HCT116 (cell line): ENCODE data around the gene TNS3. TPM values are rescaled to one million over a fixed set of nuclear protein-coding genes. Genes with fewer than 3 reads are reported as not detected.

Experiments used
- ATAC-seq: fragments of 200-7000 bp; cut with Tn5 transposase; 2 replicates; pipeline ENCODE4 v1.9.1; 2020; ENCODE audit warnings: mild to moderate bottlenecking, moderate library complexity
- BruUV-seq: library from RNA; stranded (reverse); fragments of 400-500 nt; replicated peaks from 2 replicates; lab custom pipeline; 2021; lab: Mats Ljungman, UMichigan
- CTCF ChIA-PET: fragments of 300-600 bp; sonication (Branson Sonifier 250); formaldehyde crosslinking; loops from one replicate; lab custom pipeline; 2021; ENCODE audit warnings: antibody characterized with exemption; lab: Charles Lee
- POLR2A ChIA-PET: fragments of 300-600, 350-600 bp; sonication (Branson Sonifier 250); formaldehyde crosslinking; loops from one replicate; lab custom pipeline; 2021; ENCODE audit warnings: antibody characterized with exemption; lab: Charles Lee
- RAD21 ChIA-PET, 2 experiments: fragments of 300-600 bp; sonication (Branson Sonifier 250); formaldehyde crosslinking; loops; one replicate each; lab custom pipeline; 2023; ENCODE audit warnings: low total read pairs in 2 of 2; ENCODE audit not compliant: uncharacterized antibody in 2 of 2, unreplicated experiment in 2 of 2, low non-redundant PET in 1 of 2; lab: Charles Lee
- DNase-seq: peaks from one replicate; pipeline ENCODE4 v3.0.0-alpha.2; 2010; ENCODE audit warnings: low read depth, low spot score
- H2AFZ ChIP-seq: fragments of 200-600 bp; shearing (Covaris generic), sonication (generic); 2 replicates; pipeline ENCODE4 v1.6.1; 2017; ENCODE audit warnings: low read depth, mixed run types, mixed read lengths, antibody characterized with exemption, low read length; ENCODE audit not compliant: poor library complexity, severe bottlenecking
- H3K27ac ChIP-seq: 2 replicates; pipeline ENCODE4 v1.5.1; 2012; ENCODE audit warnings: low read depth, low read length
- H3K27me3 ChIP-seq: fragments of 200-600 bp; sonication (generic); 2 replicates; pipeline ENCODE4 v1.6.1; 2016; ENCODE audit warnings: mixed run types, low read length, mixed read lengths; ENCODE audit not compliant: insufficient read depth
- H3K36me3 ChIP-seq, 2 experiments: fragments of 200-500 bp in 1 of 2; fragments of 200-600 bp in 1 of 2; sonication (Bioruptor generic) in 1 of 2; sonication (generic) in 1 of 2; 2 replicates each; pipeline versions ENCODE4 v1.5.1 to v1.6.1; 2014 to 2016; ENCODE audit warnings: low read length in 2 of 2, inconsistent platforms in 1 of 2, mixed read lengths in 1 of 2, mixed run types in 1 of 2; ENCODE audit not compliant: insufficient read depth in 2 of 2, control insufficient read depth in 1 of 2
- H3K4me1 ChIP-seq, 2 experiments: fragments of 200-600 bp in 1 of 2; sonication (generic) in 1 of 2; 2 replicates each; pipeline versions ENCODE4 v1.5.1 to v1.6.1; 2012 to 2017; ENCODE audit warnings: low read length in 2 of 2, inconsistent platforms in 1 of 2, mild to moderate bottlenecking in 1 of 2, mixed read lengths in 1 of 2, mixed run types in 1 of 2, moderate library complexity in 1 of 2; ENCODE audit not compliant: insufficient read depth in 2 of 2, control insufficient read depth in 1 of 2
- H3K4me2 ChIP-seq: fragments of 200-600 bp; sonication (generic); 2 replicates; pipeline ENCODE4 v1.6.1; 2017; ENCODE audit warnings: mixed run types, low read length, mixed read lengths
- H3K4me3 ChIP-seq, 2 experiments: fragments of 200-600 bp in 1 of 2; sonication (generic) in 1 of 2; replicated peaks in 1 of 2; 2 replicates each; pipeline ENCODE4 v1.5.1; 2011 to 2016; ENCODE audit warnings: low read length in 2 of 2, control low read depth in 1 of 2, low read depth in 1 of 2, mild to moderate bottlenecking in 1 of 2, mixed read lengths in 1 of 2, mixed run types in 1 of 2
- H3K79me2 ChIP-seq: fragments of 200-600 bp; sonication (generic); 2 replicates; pipeline ENCODE4 v1.6.1; 2017; ENCODE audit warnings: mild to moderate bottlenecking, mixed run types, low read length, moderate library complexity, mixed read lengths; ENCODE audit not compliant: insufficient read depth
- H3K9ac ChIP-seq: fragments of 200-600 bp; sonication (generic); 2 replicates; pipeline ENCODE4 v1.6.1; 2016; ENCODE audit warnings: low read length, mixed read lengths
- H3K9me2 ChIP-seq: fragments of 200-600 bp; sonication (generic), shearing (Covaris generic); 2 replicates; pipeline ENCODE4 v1.6.1; 2017; ENCODE audit warnings: mixed run types, mild to moderate bottlenecking, moderate library complexity; ENCODE audit not compliant: insufficient read depth
- H3K9me3 ChIP-seq, 2 experiments: fragments of 200-500 bp in 1 of 2; fragments of 200-600 bp in 1 of 2; sonication (Bioruptor generic) in 1 of 2; sonication (generic) in 1 of 2; 2 replicates each; pipeline ENCODE4 v1.6.1; 2014 to 2017; ENCODE audit warnings: low read length in 2 of 2, mixed read lengths in 2 of 2, inconsistent platforms in 1 of 2, low read depth in 1 of 2, mild to moderate bottlenecking in 1 of 2, mixed run types in 1 of 2, moderate library complexity in 1 of 2; ENCODE audit not compliant: control insufficient read depth in 1 of 2, insufficient read depth in 1 of 2
- H4K20me1 ChIP-seq: fragments of 200-600 bp; sonication (generic), shearing (Covaris generic); 2 replicates; pipeline ENCODE4 v1.6.1; 2017; ENCODE audit warnings: mixed run types, mild to moderate bottlenecking, moderate library complexity; ENCODE audit not compliant: insufficient read depth
- CBX3 ChIP-seq: IDR thresholded peaks from 2 replicates; pipeline ENCODE4 v1.6.1; 2012; ENCODE audit warnings: low read depth
- EGR1 ChIP-seq: IDR thresholded peaks from 2 replicates; pipeline ENCODE4 v1.6.1; 2012; ENCODE audit warnings: low read depth
- EZH2phosphoT487 ChIP-seq: fragments of 200-600 bp; IDR thresholded peaks from 2 replicates; pipeline ENCODE4 v1.6.1; 2018; ENCODE audit warnings: antibody characterized with exemption, borderline replicate concordance
- POLR2AphosphoS5 ChIP-seq: IDR thresholded peaks from 2 replicates; pipeline ENCODE4 v1.6.1; 2011; ENCODE audit warnings: mild to moderate bottlenecking, low read depth, low read length, moderate library complexity
- RAD21 ChIP-seq: IDR thresholded peaks from 2 replicates; pipeline ENCODE4 v1.6.1; 2012; ENCODE audit warnings: low read depth, mild to moderate bottlenecking
- intact Hi-C: fragments of 100-400 bp; cut with micrococcal nuclease; formaldehyde crosslinking; loops from 2 replicates; pipeline ENCODE4 v1.10.0; 2022
- total RNA-seq: library from RNA; stranded (reverse); gene quantifications from one replicate; pipeline ENCODE4 v1.2.1, GENCODE V29; 2021; ENCODE audit not compliant: unreplicated experiment
- TF ChIP-seq, protein P1 (sequence below): IDR thresholded peaks from 2 replicates; pipeline ENCODE4 v1.6.1; 2012; ENCODE audit warnings: low read depth
- TF ChIP-seq, protein P2 (sequence below): IDR thresholded peaks from 2 replicates; pipeline ENCODE4 v1.6.1; 2011; ENCODE audit warnings: mild to moderate bottlenecking, low read length, moderate library complexity; ENCODE audit not compliant: insufficient replicate concordance; ENCODE audit errors: extremely low read depth

The TNS3 gene
- total RNA-seq, 1 experiment from 2014 or later = 9.1 TPM

DNA sequence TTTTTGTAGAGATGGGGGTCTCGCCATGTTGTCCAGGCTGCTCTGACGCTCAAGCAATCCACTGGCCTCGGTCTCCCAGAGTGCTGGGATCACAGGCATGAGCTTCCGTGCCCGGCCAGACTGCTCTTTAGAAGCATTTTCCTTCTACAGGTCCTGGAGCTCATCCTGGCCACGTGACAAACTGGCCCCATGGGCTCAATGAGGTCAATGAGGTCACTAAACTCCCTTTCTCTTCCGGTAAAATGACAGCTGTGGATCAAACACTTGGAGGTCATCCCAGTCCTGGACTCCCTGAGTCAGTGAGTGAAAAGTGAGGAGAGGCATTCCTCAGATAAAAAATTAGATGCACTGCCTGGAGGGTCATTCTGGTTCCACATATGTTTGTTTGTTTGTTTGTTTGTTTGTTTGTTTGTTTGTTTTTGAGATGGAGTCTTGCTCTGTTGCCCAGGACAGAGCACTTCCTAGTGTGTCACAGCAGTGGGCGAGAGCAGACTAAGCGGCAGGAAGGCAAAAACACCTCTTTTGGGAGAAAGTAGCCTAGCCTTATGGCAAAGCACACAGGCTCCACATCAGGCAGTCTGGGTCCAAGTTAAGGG lies 134.9 kb downstream of the TNS3 start:
- H3K9me2 ChIP-seq = no peaks in the 10 kb centered on the region
- H3K79me2 ChIP-seq = no peaks in the 10 kb centered on the region
- H3K27me3 ChIP-seq = no peaks in the 10 kb centered on the region
- no peaks in the 10 kb centered on the region for H4K20me1 ChIP-seq
- DNase-seq = no peak
- BruUV-seq = no TSS peak
- no peak overlapping the region for H2AFZ ChIP-seq
- TF ChIP-seq, protein P1, sequence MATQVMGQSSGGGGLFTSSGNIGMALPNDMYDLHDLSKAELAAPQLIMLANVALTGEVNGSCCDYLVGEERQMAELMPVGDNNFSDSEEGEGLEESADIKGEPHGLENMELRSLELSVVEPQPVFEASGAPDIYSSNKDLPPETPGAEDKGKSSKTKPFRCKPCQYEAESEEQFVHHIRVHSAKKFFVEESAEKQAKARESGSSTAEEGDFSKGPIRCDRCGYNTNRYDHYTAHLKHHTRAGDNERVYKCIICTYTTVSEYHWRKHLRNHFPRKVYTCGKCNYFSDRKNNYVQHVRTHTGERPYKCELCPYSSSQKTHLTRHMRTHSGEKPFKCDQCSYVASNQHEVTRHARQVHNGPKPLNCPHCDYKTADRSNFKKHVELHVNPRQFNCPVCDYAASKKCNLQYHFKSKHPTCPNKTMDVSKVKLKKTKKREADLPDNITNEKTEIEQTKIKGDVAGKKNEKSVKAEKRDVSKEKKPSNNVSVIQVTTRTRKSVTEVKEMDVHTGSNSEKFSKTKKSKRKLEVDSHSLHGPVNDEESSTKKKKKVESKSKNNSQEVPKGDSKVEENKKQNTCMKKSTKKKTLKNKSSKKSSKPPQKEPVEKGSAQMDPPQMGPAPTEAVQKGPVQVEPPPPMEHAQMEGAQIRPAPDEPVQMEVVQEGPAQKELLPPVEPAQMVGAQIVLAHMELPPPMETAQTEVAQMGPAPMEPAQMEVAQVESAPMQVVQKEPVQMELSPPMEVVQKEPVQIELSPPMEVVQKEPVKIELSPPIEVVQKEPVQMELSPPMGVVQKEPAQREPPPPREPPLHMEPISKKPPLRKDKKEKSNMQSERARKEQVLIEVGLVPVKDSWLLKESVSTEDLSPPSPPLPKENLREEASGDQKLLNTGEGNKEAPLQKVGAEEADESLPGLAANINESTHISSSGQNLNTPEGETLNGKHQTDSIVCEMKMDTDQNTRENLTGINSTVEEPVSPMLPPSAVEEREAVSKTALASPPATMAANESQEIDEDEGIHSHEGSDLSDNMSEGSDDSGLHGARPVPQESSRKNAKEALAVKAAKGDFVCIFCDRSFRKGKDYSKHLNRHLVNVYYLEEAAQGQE = no peak
- no peak for TF ChIP-seq RAD21
- TF ChIP-seq, protein P2, sequence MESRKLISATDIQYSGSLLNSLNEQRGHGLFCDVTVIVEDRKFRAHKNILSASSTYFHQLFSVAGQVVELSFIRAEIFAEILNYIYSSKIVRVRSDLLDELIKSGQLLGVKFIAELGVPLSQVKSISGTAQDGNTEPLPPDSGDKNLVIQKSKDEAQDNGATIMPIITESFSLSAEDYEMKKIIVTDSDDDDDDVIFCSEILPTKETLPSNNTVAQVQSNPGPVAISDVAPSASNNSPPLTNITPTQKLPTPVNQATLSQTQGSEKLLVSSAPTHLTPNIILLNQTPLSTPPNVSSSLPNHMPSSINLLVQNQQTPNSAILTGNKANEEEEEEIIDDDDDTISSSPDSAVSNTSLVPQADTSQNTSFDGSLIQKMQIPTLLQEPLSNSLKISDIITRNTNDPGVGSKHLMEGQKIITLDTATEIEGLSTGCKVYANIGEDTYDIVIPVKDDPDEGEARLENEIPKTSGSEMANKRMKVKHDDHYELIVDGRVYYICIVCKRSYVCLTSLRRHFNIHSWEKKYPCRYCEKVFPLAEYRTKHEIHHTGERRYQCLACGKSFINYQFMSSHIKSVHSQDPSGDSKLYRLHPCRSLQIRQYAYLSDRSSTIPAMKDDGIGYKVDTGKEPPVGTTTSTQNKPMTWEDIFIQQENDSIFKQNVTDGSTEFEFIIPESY = no peak
- TF ChIP-seq CBX3 = no peak
- no peak for TF ChIP-seq EZH2phosphoT487
- no peak for TF ChIP-seq POLR2AphosphoS5
- TF ChIP-seq EGR1 = no peak
- ChIA-PET POLR2A (no interaction called here), CTCF (interaction anchor here (0.8 kb wide), 1 partner anchor 12 kb away, joined by 3 read pairs; no protein-coding TSS in a partner anchor), RAD21 (interaction anchor here in 1 of 2 experiments (0.6 kb wide), 1 partner anchor 358 kb away, joined by 6 read pairs; no protein-coding TSS in a partner anchor)
- no peak overlapping the region for H3K4me2 ChIP-seq
- H3K9me3 ChIP-seq = no peaks in the 10 kb centered on the region
- no peak overlapping the region for H3K9ac ChIP-seq
- H3K4me1 ChIP-seq = peaks cover 0 to 5% of the 10 kb centered on the region in 2 experiments; a peak in 2 of 4 replicates
- H3K27ac ChIP-seq = no peak overlapping the region
- ATAC-seq = no peak
- intact Hi-C loops = no loop called here
- no peak overlapping the region for H3K4me3 ChIP-seq
- no peaks in the 10 kb centered on the region for H3K36me3 ChIP-seq
